Caco-2 (cell line): ENCODE data around the gene NUDT3. TPM values are rescaled to one million over a fixed set of nuclear protein-coding genes. Genes with fewer than 3 reads are reported as not detected.

Source experiments
- BruUV-seq: library from RNA; stranded (reverse); fragments of 400-500 nt; replicated peaks from 2 replicates; lab custom pipeline; 2021; lab: Mats Ljungman, UMichigan
- CTCF ChIA-PET: fragments of 300-600 bp; sonication (Branson Sonifier 250); formaldehyde crosslinking; loops from one replicate; lab custom pipeline; 2022; ENCODE audit warnings: antibody characterized with exemption; lab: Charles Lee
- POLR2A ChIA-PET: fragments of 300-600 bp; sonication (Branson Sonifier 250); formaldehyde crosslinking; loops from one replicate; lab custom pipeline; 2022; ENCODE audit warnings: antibody characterized with exemption; lab: Charles Lee
- DNase-seq, 2 experiments: peaks; one replicate each; pipeline versions ENCODE4 v3.0.0 to v3.0.0-alpha.2; 2020 to 2022
- H3K27me3 ChIP-seq: replicated peaks from 2 replicates; pipeline ENCODE4 v1.6.0; 2011; ENCODE audit warnings: low read length; ENCODE audit not compliant: control insufficient read depth, insufficient read depth
- H3K36me3 ChIP-seq: 2 replicates; pipeline ENCODE4 v1.5.1; 2011; ENCODE audit warnings: low read length; ENCODE audit not compliant: control insufficient read depth, insufficient read depth
- H3K4me1 ChIP-seq: fragments of 250-450 bp; sonication (Bioruptor Pico); 2 replicates; pipeline ENCODE4 v1.5.1; 2020; ENCODE audit warnings: mild to moderate bottlenecking
- H3K4me3 ChIP-seq: 2 replicates; pipeline ENCODE4 v1.5.1; 2011; ENCODE audit warnings: low read depth, mild to moderate bottlenecking, control low read depth, low read length
- H3K9me3 ChIP-seq: fragments of 250-450 bp; sonication (Bioruptor Pico); 2 replicates; pipeline ENCODE4 v1.5.1; 2020; ENCODE audit warnings: mild to moderate bottlenecking, moderate library complexity
- H3K27ac Mint-ChIP-seq: one replicate; pipeline ENCODE4 v1.8.0; 2022; ENCODE audit warnings: mixed read lengths; ENCODE audit not compliant: unreplicated experiment
- H3K27me3 Mint-ChIP-seq: one replicate; pipeline ENCODE4 v1.8.0; 2022; ENCODE audit warnings: mixed read lengths; ENCODE audit not compliant: insufficient read depth, unreplicated experiment
- H3K36me3 Mint-ChIP-seq: one replicate; pipeline ENCODE4 v1.8.0; 2022; ENCODE audit warnings: mild to moderate bottlenecking, mixed read lengths; ENCODE audit not compliant: insufficient read depth, unreplicated experiment
- H3K4me1 Mint-ChIP-seq: one replicate; pipeline ENCODE4 v1.8.0; 2022; ENCODE audit warnings: low read depth, mixed read lengths; ENCODE audit not compliant: unreplicated experiment
- H3K4me3 Mint-ChIP-seq: one replicate; pipeline ENCODE4 v1.8.0; 2022; ENCODE audit warnings: mild to moderate bottlenecking, moderate library complexity, mixed read lengths; ENCODE audit not compliant: unreplicated experiment
- H3K9me3 Mint-ChIP-seq: one replicate; pipeline ENCODE4 v1.8.0; 2022; ENCODE audit warnings: mixed read lengths; ENCODE audit not compliant: unreplicated experiment
- CTCF ChIP-seq, 2 experiments: fragments of 200-600 bp in 1 of 2; IDR thresholded peaks; 1 replicate in 1 of 2; 2 replicates in 1 of 2; pipeline versions ENCODE4 v1.5.1 to v1.8.0; 2011 to 2022; ENCODE audit warnings: antibody characterized with exemption in 1 of 2, control low read depth in 1 of 2, inconsistent platforms in 1 of 2, low read depth in 1 of 2, low read length in 1 of 2, mild to moderate bottlenecking in 1 of 2, moderate library complexity in 1 of 2; ENCODE audit not compliant: insufficient read depth in 1 of 2, severe bottlenecking in 1 of 2, unreplicated experiment in 1 of 2
- intact Hi-C: fragments of 100-400 bp; cut with micrococcal nuclease; formaldehyde crosslinking; loops from one replicate; pipeline ENCODE4 v1.10.0; 2022; ENCODE audit not compliant: unreplicated experiment
- total RNA-seq: library from RNA; stranded (reverse); gene quantifications from 2 replicates; pipeline ENCODE4 v1.2.3, GENCODE V29; 2022

Gene NUDT3
- total RNA-seq, 1 experiment from 2014 or later: 22.9 TPM

GRCh38 chr6:34231566-34232336 is 160.7 kb downstream of the NUDT3 start:
- no peaks in the 10 kb centered on the region for H3K9me3 Mint-ChIP-seq
- no peaks in the 10 kb centered on the region for H3K27me3 Mint-ChIP-seq
- Histone ChIP-seq H3K9me3 (no peaks in the 10 kb centered on the region), H3K27me3 (no peaks in the 10 kb centered on the region), H3K4me3 (no peak overlapping the region), H3K4me1 (0 out of 2 replicates have a peak, but pooled peaks cover 7% of the 10 kb centered on the region), H3K36me3 (no peaks in the 10 kb centered on the region)
- ChIA-PET POLR2A (no interaction called here), CTCF (interaction anchor here (0.6 kb wide), 1 partner anchor 195 kb away, joined by 3 read pairs; no protein-coding TSS in a partner anchor)
- no peak for DNase-seq
- no peak for TF ChIP-seq CTCF (IDR thresholded peaks at IDR 0.05; ENCODE audit: insufficient read depth in 1 of 2, low read depth in 1 of 2, low read length in 1 of 2, severe bottlenecking in 1 of 2, unreplicated experiment in 1 of 2)
- H3K27ac Mint-ChIP-seq: no peak overlapping the region
- no peak overlapping the region for H3K4me3 Mint-ChIP-seq
- peaks cover 6% of the 10 kb centered on the region for H3K36me3 Mint-ChIP-seq
- BruUV-seq: no TSS peak
- intact Hi-C loops: no loop called here
- H3K4me1 Mint-ChIP-seq: no peaks in the 10 kb centered on the region

GRCh38 chr6:34230653-34231371 is 161.7 kb downstream of the NUDT3 start:
- no peak overlapping the region for H3K4me3 ChIP-seq
- Mint-ChIP-seq H3K9me3 (no peaks in the 10 kb centered on the region), H3K4me3 (no peak overlapping the region), H3K27me3 (no peaks in the 10 kb centered on the region), H3K36me3 (no peaks in the 10 kb centered on the region), H3K4me1 (no peaks in the 10 kb centered on the region), H3K27ac (no peak overlapping the region)
- BruUV-seq: no TSS peak
- ChIA-PET POLR2A (no interaction called here), CTCF (no interaction called here)
- intact Hi-C loops: no loop called here
- H3K27me3 ChIP-seq: no peaks in the 10 kb centered on the region
- 0 out of 2 replicates have a peak, but pooled peaks cover under 1% of the 10 kb centered on the region for H3K4me1 ChIP-seq
- H3K36me3 ChIP-seq: no peaks in the 10 kb centered on the region
- DNase-seq: no peak
- no peak for TF ChIP-seq CTCF (IDR thresholded peaks at IDR 0.05; ENCODE audit: insufficient read depth in 1 of 2, low read depth in 1 of 2, low read length in 1 of 2, severe bottlenecking in 1 of 2, unreplicated experiment in 1 of 2)
- H3K9me3 ChIP-seq: no peaks in the 10 kb centered on the region

GRCh38 chr6:34229877-34230276 is 162.6 kb downstream of the NUDT3 start:
- H3K4me1 ChIP-seq: no peaks in the 10 kb centered on the region
- H3K36me3 Mint-ChIP-seq: no peaks in the 10 kb centered on the region
- no peak overlapping the region for H3K4me3 Mint-ChIP-seq
- POLR2A ChIA-PET: no interaction called here
- no peaks in the 10 kb centered on the region for H3K9me3 Mint-ChIP-seq
- H3K4me1 Mint-ChIP-seq: no peaks in the 10 kb centered on the region
- no peaks in the 10 kb centered on the region for H3K27me3 ChIP-seq
- H3K27ac Mint-ChIP-seq: no peak overlapping the region
- DNase-seq: no peak
- intact Hi-C loops: no loop called here
- no TSS peak for BruUV-seq
- no peaks in the 10 kb centered on the region for H3K27me3 Mint-ChIP-seq
- H3K36me3 ChIP-seq: no peaks in the 10 kb centered on the region
- no peak for TF ChIP-seq CTCF (IDR thresholded peaks at IDR 0.05; ENCODE audit: insufficient read depth in 1 of 2, low read depth in 1 of 2, low read length in 1 of 2, severe bottlenecking in 1 of 2, unreplicated experiment in 1 of 2)
- H3K4me3 ChIP-seq: no peak overlapping the region
- H3K9me3 ChIP-seq: no peaks in the 10 kb centered on the region
- CTCF ChIA-PET: interaction anchor here (0.6 kb wide), 1 partner anchor 17 kb away, joined by 5 read pairs; no protein-coding TSS in a partner anchor
